Stimulated activated CD4-positive, alpha-beta T cell treated with anti-CD3 and anti-CD28 coated beads, Interleukin-4, amount 100 ng/mL, for 48 hours (primary cell): ENCODE data around the gene FAM181A.

Experiments
- DNase-seq, 2 donors: peaks; one replicate each; pipeline ENCODE4 v3.0.0-alpha.2; 2020; ENCODE audit warnings: low read depth in 2 of 2

Gene FAM181A

DNA sequence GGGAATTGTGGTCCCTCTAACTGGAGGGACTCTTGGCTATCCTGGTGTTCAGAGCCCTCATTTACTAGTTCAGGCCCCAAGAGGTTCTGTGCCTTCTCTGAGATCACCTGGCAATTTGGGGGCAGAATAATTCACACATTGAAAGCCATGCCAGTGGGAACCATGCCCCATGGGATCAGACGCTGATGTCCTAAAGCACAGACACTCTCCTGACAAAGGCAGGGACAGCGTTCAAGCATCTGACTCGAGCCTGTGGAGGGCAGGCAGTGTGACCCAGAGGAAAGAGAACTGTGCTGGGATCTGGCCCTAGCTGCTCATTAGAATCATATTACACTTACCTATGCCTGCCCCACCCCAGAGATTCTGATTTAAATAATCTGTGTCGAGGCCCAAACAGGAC, 51.6 kb downstream of the FAM181A start:
- DNase-seq: no peak
